Transverse colon (tissue), 4 donors: Measurements from ENCODE around the gene CD34. TPM values are rescaled to one million over a fixed set of nuclear protein-coding genes. Genes with fewer than 3 reads are reported as not detected.

Experiments
- DNase-seq: peaks from one replicate; pipeline ENCODE4 v3.0.0-alpha.2; 2019
- H3K27ac ChIP-seq, 4 donors: fragments of 200-600 bp; sonication (generic); 2 replicates each; pipeline ENCODE4 v1.5.1; 2016 to 2018; ENCODE audit warnings: inconsistent platforms in 4 of 4
- H3K27me3 ChIP-seq: fragments of 200-600 bp; sonication (generic); 2 replicates; pipeline ENCODE4 v1.5.1; 2017; ENCODE audit warnings: inconsistent platforms
- H3K36me3 ChIP-seq, 4 donors: fragments of 200-600 bp; sonication (generic); 2 replicates each; pipeline ENCODE4 v1.5.1; 2017 to 2019; ENCODE audit warnings: inconsistent platforms in 4 of 4
- H3K4me1 ChIP-seq, 4 donors: fragments of 200-600 bp; sonication (generic); 2 replicates each; pipeline ENCODE4 v1.5.1; 2017 to 2020; ENCODE audit warnings: inconsistent platforms in 4 of 4
- H3K4me3 ChIP-seq, 4 donors: fragments of 200-600 bp; sonication (generic); 1 replicate in 1 of 4; 2 replicates in 3 of 4; pipeline versions ENCODE4 v1.5.1 to v1.6.1; 2017 to 2019; ENCODE audit warnings: inconsistent platforms in 4 of 4
- H3K9me3 ChIP-seq, 2 donors: fragments of 200-600 bp; sonication (generic); 2 replicates each; pipeline ENCODE4 v1.5.1; 2017 to 2019; ENCODE audit warnings: inconsistent platforms in 2 of 2
- EP300 ChIP-seq: sonication (generic); formaldehyde crosslinking; IDR thresholded peaks from one replicate; pipeline ENCODE4 v1.6.1; 2017; ENCODE audit warnings: antibody characterized with exemption, low read depth
- POLR2A ChIP-seq: fragments of 450-650 bp; IDR thresholded peaks from one replicate; pipeline ENCODE4 v1.6.1; 2016; ENCODE audit warnings: antibody characterized with exemption, mild to moderate bottlenecking, moderate library complexity
- POLR2AphosphoS5 ChIP-seq, 3 donors: sonication (generic); formaldehyde crosslinking; IDR thresholded peaks; one replicate each; pipeline ENCODE4 v1.6.1; 2016; ENCODE audit warnings: antibody characterized with exemption in 3 of 3
- WGBS, 2 donors: methylation state at CpG; one replicate each; pipeline ENCODE4 v1.1.5; 2018; ENCODE audit warnings: low coverage in 1 of 2; 5-methylcytosine and 5-hydroxymethylcytosine counted together
- in situ Hi-C, 4 donors: fragments of 200-750 bp; cut with MboI; loops; one replicate each; pipeline versions ENCODE4 v1.15.0 to v1.15.1; 2017; ENCODE audit warnings: low sequenced_read_pairs in 3 of 4, low pct_ligation_motif_present in 1 of 4, low pct_unique_long_range_greater_than_20kb in 1 of 4
- intact Hi-C: fragments of 100-400 bp; cut with DNase I; formaldehyde crosslinking; loops from one replicate; pipeline ENCODE4 v1.15.1; 2023; ENCODE audit warnings: low total_unique reads
- total RNA-seq, 4 donors: library from RNA; depleted of rRNA; stranded (reverse); fragments of >200 nt; gene quantifications; one replicate each; pipeline ENCODE4 v1.1.0, GENCODE V29; 2016
- TF ChIP-seq, protein P1 (sequence below), 5 experiments: fragments of 200-600 bp in 3 of 5; fragments of 450-650 bp in 2 of 5; sonication (generic) in 3 of 5; IDR thresholded peaks; 1 replicate in 2 of 5; 2 replicates in 3 of 5; pipeline ENCODE4 v1.5.1; 2016 to 2017; ENCODE audit warnings: antibody characterized with exemption in 5 of 5, inconsistent platforms in 3 of 5, mild to moderate bottlenecking in 2 of 5, moderate library complexity in 1 of 5

CD34 gene
- total RNA-seq, 4 donors from 2014 or later, result 7.5 to 85.2 (median 9.7) TPM

DNA sequence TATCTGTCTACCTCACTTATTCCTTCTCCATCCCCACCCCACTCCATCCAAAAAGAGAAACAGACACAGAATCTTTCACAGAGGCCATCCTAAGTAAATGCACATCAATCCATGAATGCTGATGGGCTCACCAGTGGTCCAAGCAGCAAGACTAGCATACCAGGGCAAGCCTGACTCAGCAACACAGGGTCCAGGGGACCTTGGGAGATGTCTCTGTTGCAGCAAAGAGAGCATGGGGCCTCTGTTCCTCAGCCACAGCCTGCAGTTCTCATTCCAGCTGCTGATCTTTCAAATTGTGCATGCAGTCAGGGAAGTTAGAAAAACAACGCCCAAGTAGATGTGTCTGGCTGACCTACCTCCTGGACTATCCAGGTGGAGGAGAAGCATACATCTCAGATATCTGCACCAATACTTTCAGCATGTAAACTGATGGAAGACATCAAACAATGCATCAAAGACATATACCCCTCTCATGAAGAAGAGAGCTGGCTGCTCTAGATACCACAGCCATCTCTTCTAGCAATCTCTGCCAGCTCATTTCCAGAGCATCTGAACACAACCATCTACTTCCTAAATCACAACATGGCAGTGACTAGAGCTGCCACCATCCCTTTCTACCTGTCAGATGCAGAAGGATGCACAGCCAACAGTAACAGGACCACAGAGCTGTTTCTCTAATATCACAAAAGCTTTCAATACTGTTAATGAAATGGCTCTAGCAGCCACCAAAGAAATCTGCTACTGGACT is 54.5 kb downstream of the CD34 start:
- H3K27me3 ChIP-seq, result no peaks in the 10 kb centered on the region
- H3K4me3 ChIP-seq, result no peak overlapping the region
- no peak for DNase-seq
- no peak overlapping the region for H3K27ac ChIP-seq
- 79% methylated on average over 1 of the region's 1 CpG; no CpG with 5 or more reads in 1 of the 2 donors for WGBS, 2 donors
- intact Hi-C loops (no loop called here), in situ Hi-C loops (no loop called here)
- peaks cover 6 to 67% (median 35%) of the 10 kb centered on the region in 4 donors for H3K4me1 ChIP-seq
- no peak for TF ChIP-seq EP300
- TF ChIP-seq, protein P1, sequence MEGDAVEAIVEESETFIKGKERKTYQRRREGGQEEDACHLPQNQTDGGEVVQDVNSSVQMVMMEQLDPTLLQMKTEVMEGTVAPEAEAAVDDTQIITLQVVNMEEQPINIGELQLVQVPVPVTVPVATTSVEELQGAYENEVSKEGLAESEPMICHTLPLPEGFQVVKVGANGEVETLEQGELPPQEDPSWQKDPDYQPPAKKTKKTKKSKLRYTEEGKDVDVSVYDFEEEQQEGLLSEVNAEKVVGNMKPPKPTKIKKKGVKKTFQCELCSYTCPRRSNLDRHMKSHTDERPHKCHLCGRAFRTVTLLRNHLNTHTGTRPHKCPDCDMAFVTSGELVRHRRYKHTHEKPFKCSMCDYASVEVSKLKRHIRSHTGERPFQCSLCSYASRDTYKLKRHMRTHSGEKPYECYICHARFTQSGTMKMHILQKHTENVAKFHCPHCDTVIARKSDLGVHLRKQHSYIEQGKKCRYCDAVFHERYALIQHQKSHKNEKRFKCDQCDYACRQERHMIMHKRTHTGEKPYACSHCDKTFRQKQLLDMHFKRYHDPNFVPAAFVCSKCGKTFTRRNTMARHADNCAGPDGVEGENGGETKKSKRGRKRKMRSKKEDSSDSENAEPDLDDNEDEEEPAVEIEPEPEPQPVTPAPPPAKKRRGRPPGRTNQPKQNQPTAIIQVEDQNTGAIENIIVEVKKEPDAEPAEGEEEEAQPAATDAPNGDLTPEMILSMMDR (IDR thresholded peaks at IDR 0.05), result no peak
- TF ChIP-seq POLR2AphosphoS5 (IDR thresholded peaks at IDR 0.05), result no peak
- TF ChIP-seq POLR2A, result no peak
- no peaks in the 10 kb centered on the region for H3K36me3 ChIP-seq
- no peaks in the 10 kb centered on the region for H3K9me3 ChIP-seq

DNA sequence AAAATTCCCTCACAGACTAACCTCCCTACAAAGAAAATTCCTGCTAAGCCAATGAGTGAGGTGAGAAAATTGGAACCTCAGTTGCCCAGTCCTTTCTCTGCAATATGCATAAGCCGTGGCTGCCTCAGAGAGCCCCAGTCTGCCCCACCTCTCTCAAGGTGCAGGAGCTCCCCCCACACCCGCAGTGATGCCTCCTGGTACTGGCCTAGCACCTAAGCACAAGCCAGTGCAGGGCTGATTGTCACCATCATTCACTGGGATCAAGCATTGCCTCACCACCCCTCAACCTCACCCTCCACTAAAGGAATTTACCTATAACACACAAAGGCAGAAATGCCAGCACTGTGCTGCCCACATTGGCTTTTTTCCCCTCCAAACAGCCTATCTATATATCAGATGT is 56.9 kb downstream of the CD34 start:
- no peaks in the 10 kb centered on the region for H3K36me3 ChIP-seq
- peaks cover 10 to 66% (median 42%) of the 10 kb centered on the region in 4 donors for H3K4me1 ChIP-seq
- in situ Hi-C loops (no loop called here), intact Hi-C loops (no loop called here)
- TF ChIP-seq POLR2A (no peak), POLR2AphosphoS5 (IDR thresholded peaks at IDR 0.05) (no peak), EP300 (no peak)
- TF ChIP-seq, protein P1 (IDR thresholded peaks at IDR 0.05), result no peak
- DNase-seq, result no peak
- 100% methylated on average over 1 to 2 of the region's 2 CpGs for WGBS, 2 donors
- H3K4me3 ChIP-seq, result no peak overlapping the region
- H3K27ac ChIP-seq, result peak overlapping the region in 3 of 4 donors; percentile 30 to 39 (median 31)
- H3K27me3 ChIP-seq, result no peaks in the 10 kb centered on the region
- H3K9me3 ChIP-seq, result no peaks in the 10 kb centered on the region

DNA sequence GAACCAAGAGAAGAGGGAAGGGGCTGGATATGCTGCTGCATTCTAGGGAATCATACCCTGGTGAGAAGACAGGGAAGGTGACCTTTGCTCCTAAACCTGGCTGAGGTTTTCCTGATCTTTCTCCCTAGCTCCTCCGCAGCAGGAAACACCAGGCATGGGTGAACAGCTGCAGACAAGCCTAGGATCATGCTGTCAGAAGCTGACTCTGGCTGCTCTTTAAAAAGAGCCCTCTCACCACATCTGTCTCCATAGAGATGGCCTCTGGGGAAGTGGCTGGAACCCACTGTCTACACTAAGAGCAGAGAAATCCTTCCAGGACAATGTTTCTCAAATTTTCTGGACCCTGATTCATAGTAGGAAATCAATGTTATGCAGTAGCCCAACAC is 57.6 kb downstream of the CD34 start:
- Histone ChIP-seq H3K9me3 (no peaks in the 10 kb centered on the region), H3K4me1 (peaks cover 14 to 66% (median 40%) of the 10 kb centered on the region in 4 donors), H3K27ac (peak overlapping the region in 3 of 4 donors; percentile 30 to 39 (median 31)), H3K4me3 (no peak overlapping the region), H3K27me3 (no peaks in the 10 kb centered on the region), H3K36me3 (no peaks in the 10 kb centered on the region)
- no peak for DNase-seq
- in situ Hi-C loops (no loop called here), intact Hi-C loops (no loop called here)
- 53% methylated on average over 1 of the region's 1 CpG; no CpG with 5 or more reads in 1 of the 2 donors for WGBS, 2 donors
- no peak for TF ChIP-seq POLR2AphosphoS5 (IDR thresholded peaks at IDR 0.05)
- no peak for TF ChIP-seq POLR2A
- TF ChIP-seq, protein P1 (IDR thresholded peaks at IDR 0.05), result no peak
- TF ChIP-seq EP300, result no peak

DNA sequence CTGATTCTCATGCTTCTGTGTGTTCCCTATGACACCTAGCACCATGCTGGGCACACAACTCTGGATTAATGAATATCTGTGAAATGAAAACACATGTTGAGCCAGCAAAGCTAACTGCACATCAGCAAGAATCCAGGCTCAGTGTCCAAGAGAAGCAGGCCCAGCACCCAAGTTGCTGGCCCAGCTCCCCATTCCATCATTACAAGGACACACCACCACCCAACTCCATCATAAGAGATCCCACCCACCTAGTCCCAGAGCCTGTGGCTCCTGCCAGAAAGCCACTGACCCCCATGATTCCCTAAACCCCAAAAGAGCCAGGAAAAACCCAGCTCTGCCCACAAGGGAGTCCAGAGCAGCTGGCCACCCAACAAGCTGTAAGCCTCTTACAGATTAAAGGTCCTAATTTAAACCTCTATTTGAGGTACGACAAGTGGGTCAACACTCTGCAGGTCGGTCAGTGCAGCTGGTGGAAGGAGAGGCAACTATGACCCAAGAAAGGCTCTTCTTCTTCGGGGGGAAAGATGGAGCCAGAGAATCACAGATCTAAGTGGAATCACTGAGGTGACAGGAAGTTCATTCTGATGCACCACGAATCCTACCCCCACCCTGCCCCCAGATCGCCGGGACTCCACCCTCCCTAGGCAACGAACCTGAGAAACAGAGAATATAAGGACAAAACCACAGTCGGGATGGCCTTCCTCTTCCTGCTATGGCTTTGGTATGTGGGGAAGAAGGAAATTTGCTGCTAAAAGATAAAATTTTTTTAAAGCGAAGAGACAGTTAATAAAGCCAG is 58.2 kb downstream of the CD34 start:
- in situ Hi-C loops (no loop called here), intact Hi-C loops (no loop called here)
- Histone ChIP-seq H3K4me3 (no peak overlapping the region), H3K36me3 (no peaks in the 10 kb centered on the region), H3K27ac (peak overlapping the region in 3 of 4 donors; percentile 30 to 39 (median 31)), H3K4me1 (peaks cover 16 to 66% (median 42%) of the 10 kb centered on the region in 4 donors), H3K27me3 (no peaks in the 10 kb centered on the region), H3K9me3 (no peaks in the 10 kb centered on the region)
- 69 to 70% methylated on average over 8 to 9 of the region's 9 CpGs for WGBS, 2 donors
- DNase-seq, result no peak
- TF ChIP-seq POLR2A (no peak), EP300 (no peak), POLR2AphosphoS5 (IDR thresholded peaks at IDR 0.05) (no peak)
- TF ChIP-seq, protein P1 (IDR thresholded peaks at IDR 0.05), result no peak
